ENCODE measurements around the gene CFAP77. TPM values are rescaled to one million over a fixed set of nuclear protein-coding genes. Genes with fewer than 3 reads are reported as not detected.

Gene CFAP77
- total and polyA plus RNA-seq, 2 of the 4 experiments (the other 2 are of a cell fraction) = not detected

DNA sequence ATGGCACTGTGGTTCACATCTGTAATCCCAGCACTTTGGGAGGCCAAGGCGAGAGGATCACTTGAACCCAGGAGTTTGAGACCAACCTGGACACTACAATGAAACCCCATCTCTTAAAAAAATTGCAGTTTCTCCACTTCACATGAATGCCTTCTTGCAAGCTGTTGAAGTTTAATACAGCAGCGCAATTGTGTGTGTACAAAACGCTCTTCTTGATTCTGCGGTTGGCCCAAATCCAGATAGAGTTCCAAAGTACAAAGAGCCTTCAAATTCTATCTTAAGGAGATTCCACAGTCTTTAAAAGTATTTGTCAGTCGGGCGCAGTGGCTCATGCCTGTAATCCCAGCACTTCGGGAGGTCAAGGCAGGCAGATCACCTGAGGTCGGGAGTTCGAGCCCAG is 45.9 kb upstream of the CFAP77 start:
- H3K4me1 ChIP-seq (ENCODE audit: control insufficient read depth, insufficient read depth, low read length) = no peaks in the 10 kb centered on the region
- TF ChIP-seq, protein P1, sequence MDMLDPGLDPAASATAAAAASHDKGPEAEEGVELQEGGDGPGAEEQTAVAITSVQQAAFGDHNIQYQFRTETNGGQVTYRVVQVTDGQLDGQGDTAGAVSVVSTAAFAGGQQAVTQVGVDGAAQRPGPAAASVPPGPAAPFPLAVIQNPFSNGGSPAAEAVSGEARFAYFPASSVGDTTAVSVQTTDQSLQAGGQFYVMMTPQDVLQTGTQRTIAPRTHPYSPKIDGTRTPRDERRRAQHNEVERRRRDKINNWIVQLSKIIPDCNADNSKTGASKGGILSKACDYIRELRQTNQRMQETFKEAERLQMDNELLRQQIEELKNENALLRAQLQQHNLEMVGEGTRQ (IDR thresholded peaks at IDR 0.05; ENCODE audit: low read depth, low read length) = no peak
- no peak for TF ChIP-seq CHD1 (IDR thresholded peaks at IDR 0.05; ENCODE audit: low read depth, low read length)
- TF ChIP-seq POLR2A (IDR thresholded peaks at IDR 0.05; ENCODE audit: low read depth, low read length) = no peak
- TF ChIP-seq BHLHE40 (IDR thresholded peaks at IDR 0.05; ENCODE audit: low read depth, low read length) = no peak
- no peak for TF ChIP-seq MAFK (IDR thresholded peaks at IDR 0.05; ENCODE audit: low read depth, low read length)
- TF ChIP-seq, protein P2, sequence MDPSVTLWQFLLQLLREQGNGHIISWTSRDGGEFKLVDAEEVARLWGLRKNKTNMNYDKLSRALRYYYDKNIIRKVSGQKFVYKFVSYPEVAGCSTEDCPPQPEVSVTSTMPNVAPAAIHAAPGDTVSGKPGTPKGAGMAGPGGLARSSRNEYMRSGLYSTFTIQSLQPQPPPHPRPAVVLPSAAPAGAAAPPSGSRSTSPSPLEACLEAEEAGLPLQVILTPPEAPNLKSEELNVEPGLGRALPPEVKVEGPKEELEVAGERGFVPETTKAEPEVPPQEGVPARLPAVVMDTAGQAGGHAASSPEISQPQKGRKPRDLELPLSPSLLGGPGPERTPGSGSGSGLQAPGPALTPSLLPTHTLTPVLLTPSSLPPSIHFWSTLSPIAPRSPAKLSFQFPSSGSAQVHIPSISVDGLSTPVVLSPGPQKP (IDR thresholded peaks at IDR 0.05; ENCODE audit: borderline replicate concordance, low read depth, low read length) = no peak
- no peak for TF ChIP-seq MAZ (IDR thresholded peaks at IDR 0.05; ENCODE audit: borderline replicate concordance, low read depth, low read length)
- TF ChIP-seq RAD21 (IDR thresholded peaks at IDR 0.05; ENCODE audit: low read length) = no peak
- TF ChIP-seq RCOR1 (IDR thresholded peaks at IDR 0.05; ENCODE audit: insufficient replicate concordance, low read length) = no peak
- no peak for TF ChIP-seq CTCF (conservative IDR thresholded peaks at IDR 0.05; ENCODE audit: low read depth, low read length)
- no peak for TF ChIP-seq FOS (IDR thresholded peaks at IDR 0.05; ENCODE audit: low read depth, low read length)
- no peak for TF ChIP-seq NFE2L2 (IDR thresholded peaks at IDR 0.05; ENCODE audit: low read depth, low read length)
- TF ChIP-seq SMC3 (IDR thresholded peaks at IDR 0.05; ENCODE audit: low read depth, low read length) = no peak
- ChIA-PET CTCF (no interaction called here), POLR2A (ENCODE audit: unreplicated experiment) (no interaction called here)
- no peaks in the 10 kb centered on the region for H4K20me1 ChIP-seq (ENCODE audit: insufficient read depth, low read length)
- H2BK120ac ChIP-seq (ENCODE audit: low read depth, low read length) = no peak overlapping the region
- no peak overlapping the region for H3K4me3 ChIP-seq (ENCODE audit: insufficient read depth, low read depth, low read length)
- dilution Hi-C loops (cut with HindIII; ENCODE audit: low sequenced_read_pairs, unreplicated experiment) (no loop called here), in situ Hi-C loops (cut with MboI; ENCODE audit: low sequenced_read_pairs) (no loop called here), intact Hi-C loops (cut with micrococcal nuclease) (no loop called here)
- no peak overlapping the region for H3K4ac ChIP-seq (ENCODE audit: low read depth, low read length)
- DNase-seq (no peak), ATAC-seq (ENCODE audit: low read depth) (no peak)
- no peaks in the 10 kb centered on the region for H3K9me1 ChIP-seq (ENCODE audit: insufficient read depth, low read length)
- no peak overlapping the region for H2BK5ac ChIP-seq (ENCODE audit: low read depth, low read length, poor library complexity, severe bottlenecking)
- no peak overlapping the region for H2BK15ac ChIP-seq (ENCODE audit: low read depth, low read length)
- no peak overlapping the region for H4K91ac ChIP-seq (ENCODE audit: insufficient read depth, low read depth, low read length)
- no peak overlapping the region for H2AK5ac ChIP-seq (ENCODE audit: low read depth, low read length)
- no peaks in the 10 kb centered on the region for H3K79me1 ChIP-seq (ENCODE audit: low read depth in 1 of 2, low read length in 2 of 2)
- H3K23ac ChIP-seq (ENCODE audit: low read depth, low read length) = no peak overlapping the region
- H2AFZ ChIP-seq (replicated peaks; ENCODE audit: low read length, poor library complexity) = no peak overlapping the region
- H3K36me3 ChIP-seq (ENCODE audit: control insufficient read depth, insufficient read depth, low read length) = no peaks in the 10 kb centered on the region
- 0 out of 2 replicates have a peak, but pooled peaks cover 3% of the 10 kb centered on the region for H3K27me3 ChIP-seq (ENCODE audit: control insufficient read depth, insufficient read depth, low read length)
- no peak overlapping the region for H2BK20ac ChIP-seq (ENCODE audit: low read depth, low read length)
- no peak overlapping the region for H2AK9ac ChIP-seq (replicated peaks; ENCODE audit: low read depth, low read length, poor library complexity)
- no peak overlapping the region for H3K18ac ChIP-seq (ENCODE audit: low read depth, low read length)
- no peak overlapping the region for H3K4me2 ChIP-seq (ENCODE audit: low read depth, low read length)
- no peak overlapping the region for H3K27ac ChIP-seq (ENCODE audit: insufficient read depth, low read length)
- H3K14ac ChIP-seq (replicated peaks; ENCODE audit: low read depth, low read length) = no peak overlapping the region
- no peak overlapping the region for H3K9ac ChIP-seq (ENCODE audit: low read depth, low read length)
- 93% methylated on average over 3 of the region's 9 CpGs; no CpG with 5 or more reads in 1 of the 2 experiments for WGBS, 2 experiments (ENCODE audit: extremely low coverage in 2 of 2, insufficient read length in 1 of 2)
- H3K56ac ChIP-seq (ENCODE audit: extremely low read depth, insufficient read depth, low read length) = no peak overlapping the region
- no peak overlapping the region for H4K5ac ChIP-seq (ENCODE audit: low read depth, low read length)
- no peaks in the 10 kb centered on the region for H3K9me3 ChIP-seq (ENCODE audit: control insufficient read depth, insufficient read depth, low read length)
- H4K8ac ChIP-seq (ENCODE audit: low read depth in 2 of 2, low read length in 2 of 2) = no peak overlapping the region
- no TSS peak for BruUV-seq (replicated peaks)
